ENCODE data around the gene STXBP1.

DNA sequence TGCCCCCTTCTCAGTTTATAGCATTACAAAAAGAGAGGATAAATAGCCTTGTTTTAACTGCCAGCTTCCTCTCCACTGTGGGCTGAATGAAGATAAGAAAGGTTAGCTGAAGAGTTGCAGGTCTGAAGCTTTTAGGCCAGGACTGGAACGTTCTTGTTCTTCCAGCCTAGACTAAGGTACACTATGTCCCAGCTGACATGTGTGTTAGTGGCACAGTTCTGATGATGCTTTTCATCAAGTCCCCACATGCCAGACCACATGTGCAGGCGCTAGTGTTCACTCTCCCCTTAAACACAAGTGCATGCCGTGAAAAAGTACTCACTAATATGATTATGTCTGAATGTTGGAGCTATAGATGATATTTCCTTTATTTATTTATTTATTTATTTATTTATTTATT lies 40.7 kb downstream of the STXBP1 start:
- no peak for TF ChIP-seq POLR2A (IDR thresholded peaks at IDR 0.05; ENCODE audit: low read length)
- no peak for TF ChIP-seq ESRRA (IDR thresholded peaks at IDR 0.05; ENCODE audit: borderline replicate concordance, low read length)
- TF ChIP-seq, protein P1, sequence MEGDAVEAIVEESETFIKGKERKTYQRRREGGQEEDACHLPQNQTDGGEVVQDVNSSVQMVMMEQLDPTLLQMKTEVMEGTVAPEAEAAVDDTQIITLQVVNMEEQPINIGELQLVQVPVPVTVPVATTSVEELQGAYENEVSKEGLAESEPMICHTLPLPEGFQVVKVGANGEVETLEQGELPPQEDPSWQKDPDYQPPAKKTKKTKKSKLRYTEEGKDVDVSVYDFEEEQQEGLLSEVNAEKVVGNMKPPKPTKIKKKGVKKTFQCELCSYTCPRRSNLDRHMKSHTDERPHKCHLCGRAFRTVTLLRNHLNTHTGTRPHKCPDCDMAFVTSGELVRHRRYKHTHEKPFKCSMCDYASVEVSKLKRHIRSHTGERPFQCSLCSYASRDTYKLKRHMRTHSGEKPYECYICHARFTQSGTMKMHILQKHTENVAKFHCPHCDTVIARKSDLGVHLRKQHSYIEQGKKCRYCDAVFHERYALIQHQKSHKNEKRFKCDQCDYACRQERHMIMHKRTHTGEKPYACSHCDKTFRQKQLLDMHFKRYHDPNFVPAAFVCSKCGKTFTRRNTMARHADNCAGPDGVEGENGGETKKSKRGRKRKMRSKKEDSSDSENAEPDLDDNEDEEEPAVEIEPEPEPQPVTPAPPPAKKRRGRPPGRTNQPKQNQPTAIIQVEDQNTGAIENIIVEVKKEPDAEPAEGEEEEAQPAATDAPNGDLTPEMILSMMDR (IDR thresholded peaks at IDR 0.05): no peak
- TF ChIP-seq, protein P2, sequence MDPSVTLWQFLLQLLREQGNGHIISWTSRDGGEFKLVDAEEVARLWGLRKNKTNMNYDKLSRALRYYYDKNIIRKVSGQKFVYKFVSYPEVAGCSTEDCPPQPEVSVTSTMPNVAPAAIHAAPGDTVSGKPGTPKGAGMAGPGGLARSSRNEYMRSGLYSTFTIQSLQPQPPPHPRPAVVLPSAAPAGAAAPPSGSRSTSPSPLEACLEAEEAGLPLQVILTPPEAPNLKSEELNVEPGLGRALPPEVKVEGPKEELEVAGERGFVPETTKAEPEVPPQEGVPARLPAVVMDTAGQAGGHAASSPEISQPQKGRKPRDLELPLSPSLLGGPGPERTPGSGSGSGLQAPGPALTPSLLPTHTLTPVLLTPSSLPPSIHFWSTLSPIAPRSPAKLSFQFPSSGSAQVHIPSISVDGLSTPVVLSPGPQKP (IDR thresholded peaks at IDR 0.05; ENCODE audit: low read depth, low read length): no peak
- TF ChIP-seq, protein P3, sequence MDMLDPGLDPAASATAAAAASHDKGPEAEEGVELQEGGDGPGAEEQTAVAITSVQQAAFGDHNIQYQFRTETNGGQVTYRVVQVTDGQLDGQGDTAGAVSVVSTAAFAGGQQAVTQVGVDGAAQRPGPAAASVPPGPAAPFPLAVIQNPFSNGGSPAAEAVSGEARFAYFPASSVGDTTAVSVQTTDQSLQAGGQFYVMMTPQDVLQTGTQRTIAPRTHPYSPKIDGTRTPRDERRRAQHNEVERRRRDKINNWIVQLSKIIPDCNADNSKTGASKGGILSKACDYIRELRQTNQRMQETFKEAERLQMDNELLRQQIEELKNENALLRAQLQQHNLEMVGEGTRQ (IDR thresholded peaks at IDR 0.05): no peak
- no peak for TF ChIP-seq RNF2 (IDR thresholded peaks at IDR 0.05; ENCODE audit: borderline replicate concordance, low read depth)
